Diencephalon (tissue), 1 donor: ENCODE measurements around the gene SNN. TPM values are rescaled to one million over a fixed set of nuclear protein-coding genes. Genes with fewer than 3 reads are reported as not detected.

Experiments used
- total RNA-seq: library from RNA; depleted of rRNA; stranded (reverse); fragments of >200 nt; gene quantifications from one replicate; pipeline ENCODE4 v1.2.3, GENCODE V29; 2014

Gene SNN
- 184 TPM for total RNA-seq

DNA sequence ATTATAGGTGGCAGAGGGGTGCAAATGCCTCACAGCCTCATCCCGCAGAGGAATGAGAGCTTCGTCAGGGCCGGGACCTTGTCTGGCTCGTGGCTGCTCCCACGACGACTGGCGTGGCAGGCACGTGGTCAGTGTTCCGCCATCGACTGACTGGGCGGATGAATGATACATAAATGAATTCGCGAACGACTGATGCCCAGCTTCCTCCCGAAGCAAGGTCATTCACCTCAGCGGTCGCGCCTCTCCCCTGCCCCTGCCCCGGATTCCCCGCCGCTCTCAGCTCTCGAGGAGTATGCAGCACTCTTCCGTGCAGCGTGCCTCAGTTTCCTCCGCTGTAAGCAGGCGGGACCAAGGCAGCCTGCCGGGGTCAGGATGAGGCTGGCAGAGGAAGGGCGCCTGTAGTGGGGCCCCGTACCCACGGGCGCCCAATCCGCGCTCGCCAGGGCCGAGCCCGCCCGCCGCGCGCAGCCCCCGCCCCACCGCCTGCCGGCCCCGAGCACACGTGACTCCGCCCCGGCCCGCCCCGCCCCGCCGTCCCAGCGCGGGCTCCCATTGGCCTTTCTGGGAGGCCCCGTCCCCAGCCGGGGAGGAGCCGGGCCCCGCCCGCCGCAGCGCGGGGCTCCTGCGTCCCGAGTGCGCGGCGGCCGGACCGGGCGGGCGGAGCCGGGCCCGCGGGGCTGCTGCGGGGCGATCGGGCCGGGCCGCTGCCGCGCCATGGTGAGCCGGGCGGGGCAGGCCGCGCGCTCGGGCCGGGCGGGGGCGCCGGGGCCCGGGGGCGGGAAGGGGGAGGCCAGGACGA lies at the start of gene SNN:
TSS of gene SNN (plus strand) at position 632 of the 799 bp plus-strand sequence. CDS start 7,605 bp downstream, outside the sequence.

Other genes with a start within 250 kb of the SNN start
- gene LITAF, start 81.5 kb upstream of the SNN start, total RNA-seq: 26.1 TPM
- 21.9 TPM for gene TXNDC11, start 74.4 kb downstream of the SNN start, total RNA-seq
- 53.5 TPM for gene ZC3H7A, start 128.8 kb downstream of the SNN start, total RNA-seq
- gene RSL1D1, start 183.1 kb downstream of the SNN start, total RNA-seq: 47.3 TPM
- 71.3 TPM for gene GSPT1, start 247.5 kb downstream of the SNN start, total RNA-seq